Endothelial cell of umbilical vein (primary cell): ENCODE results near the gene CLCNKA. TPM values are rescaled to one million over a fixed set of nuclear protein-coding genes. Genes with fewer than 3 reads are reported as not detected.

ENCODE experiments used
- BruUV-seq: library from RNA; stranded (reverse); fragments of 400-500 nt; replicated peaks from 2 replicates; lab custom pipeline; 2021; lab: Mats Ljungman, UMichigan
- CTCF ChIA-PET: fragments of 300-600, 350-600 bp; sonication (Branson Sonifier 250); formaldehyde crosslinking; loops from one replicate; lab custom pipeline; 2021; ENCODE audit warnings: antibody characterized with exemption, inconsistent platforms; lab: Charles Lee
- POLR2A ChIA-PET: fragments of 300-600, 350-600 bp; sonication (Branson Sonifier 250); formaldehyde crosslinking; loops from one replicate; lab custom pipeline; 2021; ENCODE audit warnings: antibody characterized with exemption, inconsistent platforms; lab: Charles Lee
- DNase-seq: peaks from one replicate; pipeline ENCODE4 v3.0.0-alpha.2; 2011; ENCODE audit warnings: low read depth, low spot score
- FAIRE-seq: peaks from 2 replicates; lab custom pipeline; 2011; peaks lifted over from hg19 to GRCh38; lab: Jason Lieb, UNC
- H2AFZ ChIP-seq: 2 replicates; pipeline ENCODE4 v1.6.0; 2012; ENCODE audit warnings: low read depth, low read length, control low read depth, inconsistent platforms
- H3K27ac ChIP-seq: 2 replicates; pipeline ENCODE4 v1.5.1; 2011; ENCODE audit warnings: low read depth, mild to moderate bottlenecking, control low read depth, low read length, moderate library complexity; ENCODE audit not compliant: insufficient read depth
- H3K27me3 ChIP-seq, 2 experiments: 2 replicates each; pipeline versions ENCODE4 v1.6.0 to v1.6.1; 2011; ENCODE audit warnings: low read length in 2 of 2, mixed read lengths in 1 of 2; ENCODE audit not compliant: control insufficient read depth in 2 of 2, insufficient read depth in 2 of 2
- H3K36me3 ChIP-seq, 2 experiments: 2 replicates in 1 of 2; 3 replicates in 1 of 2; pipeline ENCODE4 v1.5.1; 2011; ENCODE audit warnings: low read length in 2 of 2, mild to moderate bottlenecking in 1 of 2, moderate library complexity in 1 of 2; ENCODE audit not compliant: control insufficient read depth in 2 of 2, insufficient read depth in 2 of 2; ENCODE audit errors: extremely low read depth in 1 of 2
- H3K4me1 ChIP-seq: 3 replicates; pipeline ENCODE4 v1.5.1; 2011; ENCODE audit warnings: mild to moderate bottlenecking, low read length; ENCODE audit not compliant: control insufficient read depth, insufficient read depth; ENCODE audit errors: extremely low read depth
- H3K4me2 ChIP-seq: 2 replicates; pipeline ENCODE4 v1.6.1; 2011; ENCODE audit warnings: low read length, control low read depth, mixed read lengths; ENCODE audit not compliant: insufficient read depth
- H3K4me3 ChIP-seq, 3 experiments: fragments of 200-600 bp in 1 of 3; sonication (generic), shearing (Covaris generic) in 1 of 3; replicated peaks in 1 of 3; 2 replicates each; pipeline ENCODE4 v1.5.1; 2011 to 2016; ENCODE audit warnings: control low read depth in 3 of 3, low read length in 3 of 3, mild to moderate bottlenecking in 2 of 3, inconsistent platforms in 1 of 3, low read depth in 1 of 3, moderate library complexity in 1 of 3; ENCODE audit not compliant: insufficient read depth in 1 of 3
- H3K79me2 ChIP-seq: 2 replicates; pipeline ENCODE4 v1.6.0; 2012; ENCODE audit warnings: low read length, inconsistent platforms; ENCODE audit not compliant: control insufficient read depth, insufficient read depth
- H3K9ac ChIP-seq: replicated peaks from 2 replicates; pipeline ENCODE3; 2011; ENCODE audit warnings: low read length, control low read depth; ENCODE audit not compliant: insufficient read depth; ENCODE audit errors: extremely low read depth
- H3K9me1 ChIP-seq: replicated peaks from 3 replicates; pipeline ENCODE4 v1.6.0; 2011; ENCODE audit warnings: mild to moderate bottlenecking, low read length; ENCODE audit not compliant: control insufficient read depth, insufficient read depth; ENCODE audit errors: extremely low read depth
- H3K9me3 ChIP-seq: replicated peaks from 2 replicates; pipeline ENCODE4 v1.5.1; 2012; ENCODE audit warnings: low read length, inconsistent platforms; ENCODE audit not compliant: control insufficient read depth, insufficient read depth
- H4K20me1 ChIP-seq: replicated peaks from 2 replicates; pipeline ENCODE3; 2011; ENCODE audit warnings: mild to moderate bottlenecking, low read length; ENCODE audit not compliant: control insufficient read depth, insufficient read depth; ENCODE audit errors: extremely low read depth
- EZH2 ChIP-seq: IDR thresholded peaks from 2 replicates; pipeline ENCODE4 v1.6.1; 2012; ENCODE audit warnings: borderline replicate concordance, low read depth, mild to moderate bottlenecking, moderate library complexity, low read length, inconsistent platforms; ENCODE audit not compliant: severe bottlenecking
- FOS ChIP-seq: IDR thresholded peaks from 2 replicates; pipeline ENCODE4 v1.6.1; 2011; ENCODE audit warnings: mild to moderate bottlenecking, low read length, moderate library complexity, borderline replicate concordance; ENCODE audit not compliant: insufficient read depth
- GATA2 ChIP-seq: IDR thresholded peaks from 2 replicates; pipeline ENCODE4 v1.7.0; 2011; ENCODE audit warnings: low read depth, mild to moderate bottlenecking, moderate library complexity, mixed read lengths, low read length; ENCODE audit not compliant: insufficient read length, insufficient read depth
- JUN ChIP-seq: IDR thresholded peaks from 2 replicates; pipeline ENCODE4 v1.6.1; 2011; ENCODE audit warnings: borderline replicate concordance, low read depth; ENCODE audit not compliant: insufficient read length, insufficient read depth
- MYC ChIP-seq: IDR thresholded peaks from one replicate; pipeline ENCODE4 v1.6.1; 2011; ENCODE audit warnings: mild to moderate bottlenecking, low read depth, low read length
- POLR2A ChIP-seq: IDR thresholded peaks from 2 replicates; pipeline ENCODE4 v1.6.1; 2012; ENCODE audit warnings: low read depth, mild to moderate bottlenecking, control low read depth, low read length
- POLR2AphosphoS5 ChIP-seq: IDR thresholded peaks from 2 replicates; pipeline ENCODE4 v1.6.1; 2012; ENCODE audit warnings: low read depth, mild to moderate bottlenecking, control low read depth, low read length, moderate library complexity; ENCODE audit not compliant: insufficient read depth
- dilution Hi-C: fragments of 300-500 bp; cut with MboI; formaldehyde crosslinking; loops from one replicate; pipeline ENCODE4 v1.15.0; 2019; ENCODE audit warnings: low sequenced_read_pairs; ENCODE audit not compliant: extremely low pct_ligation_motif_present
- intact Hi-C: fragments of 100-400 bp; cut with micrococcal nuclease; formaldehyde crosslinking; loops from one replicate; pipeline ENCODE4 v1.10.0; 2022
- polyA plus RNA-seq, 4 experiments: library from polyadenylated mRNA; depleted of rRNA in 3 of 4; stranded (reverse) in 3 of 4; unstranded in 1 of 4; fragments of >200 nt; gene quantifications; 2 replicates each; pipeline versions ENCODE4 v1.2.1 to v1.2.3, GENCODE V29; 2011 to 2012; ENCODE audit warnings: missing spikeins in 1 of 4
- total RNA-seq: library from RNA; stranded (reverse); gene quantifications from 2 replicates; pipeline ENCODE4 v1.2.3, GENCODE V29; 2021
- TF ChIP-seq, protein P1 (sequence below), 2 donors: IDR thresholded peaks; 1 replicate in 1 of 2; 2 replicates in 1 of 2; pipeline ENCODE4 v1.5.1; 2011; ENCODE audit warnings: low read length in 2 of 2, mild to moderate bottlenecking in 2 of 2, moderate library complexity in 2 of 2, control low read depth in 1 of 2, inconsistent platforms in 1 of 2, low read depth in 1 of 2; ENCODE audit not compliant: insufficient read depth in 1 of 2; ENCODE audit errors: extremely low read depth in 1 of 2
- TF ChIP-seq, protein P2 (sequence below): IDR thresholded peaks from 2 replicates; pipeline ENCODE4 v1.6.1; 2011; ENCODE audit not compliant: insufficient read depth, insufficient read length

The CLCNKA gene
- total and polyA plus RNA-seq, 2 donors (not counting 3 experiments of a cell fraction or from before 2014, with no cell fraction given), result not detected

DNA sequence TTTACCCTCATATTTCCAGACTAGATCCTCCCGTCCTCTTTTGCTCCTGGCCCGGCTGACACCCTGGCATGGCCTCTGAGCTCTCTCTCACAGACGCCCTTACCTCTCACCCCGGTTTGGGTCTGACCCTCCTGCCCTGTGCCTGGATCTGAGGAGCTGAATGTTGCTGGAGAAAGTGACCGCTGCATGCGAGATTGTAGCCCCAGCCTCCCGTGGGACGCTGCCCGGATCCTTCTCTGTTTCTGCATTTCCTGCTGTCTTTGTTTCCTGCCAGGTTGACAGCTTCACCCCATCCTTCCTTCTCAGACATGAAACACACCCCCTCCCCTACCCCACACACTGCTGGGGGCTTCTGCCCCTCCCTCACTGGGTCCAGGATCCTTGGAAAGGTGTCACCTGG, 42.1 kb downstream of the CLCNKA start:
- Histone ChIP-seq H4K20me1 (no peaks in the 10 kb centered on the region), H3K9me1 (no peaks in the 10 kb centered on the region), H3K9me3 (no peaks in the 10 kb centered on the region), H3K27me3 (peaks cover 0 to 7% of the 10 kb centered on the region in 2 experiments), H2AFZ (no peak overlapping the region), H3K4me3 (no peak overlapping the region), H3K9ac (no peak overlapping the region), H3K4me2 (no peak overlapping the region), H3K79me2 (no peaks in the 10 kb centered on the region), H3K27ac (no peak overlapping the region), H3K4me1 (no peaks in the 10 kb centered on the region), H3K36me3 (no peaks in the 10 kb centered on the region)
- POLR2A ChIA-PET, result no interaction called here
- intact Hi-C loops (no loop called here), dilution Hi-C loops (no loop called here)
- DNase-seq, result no peak
- BruUV-seq, result no TSS peak
- CTCF ChIA-PET, result interaction anchor here (0.7 to 1.1 kb wide), 2 partner anchors 10 to 267 kb away, joined by 3 to 10 read pairs; partner anchors contain the start of gene FAM131C
- no peak for TF ChIP-seq MYC
- TF ChIP-seq, protein P1, sequence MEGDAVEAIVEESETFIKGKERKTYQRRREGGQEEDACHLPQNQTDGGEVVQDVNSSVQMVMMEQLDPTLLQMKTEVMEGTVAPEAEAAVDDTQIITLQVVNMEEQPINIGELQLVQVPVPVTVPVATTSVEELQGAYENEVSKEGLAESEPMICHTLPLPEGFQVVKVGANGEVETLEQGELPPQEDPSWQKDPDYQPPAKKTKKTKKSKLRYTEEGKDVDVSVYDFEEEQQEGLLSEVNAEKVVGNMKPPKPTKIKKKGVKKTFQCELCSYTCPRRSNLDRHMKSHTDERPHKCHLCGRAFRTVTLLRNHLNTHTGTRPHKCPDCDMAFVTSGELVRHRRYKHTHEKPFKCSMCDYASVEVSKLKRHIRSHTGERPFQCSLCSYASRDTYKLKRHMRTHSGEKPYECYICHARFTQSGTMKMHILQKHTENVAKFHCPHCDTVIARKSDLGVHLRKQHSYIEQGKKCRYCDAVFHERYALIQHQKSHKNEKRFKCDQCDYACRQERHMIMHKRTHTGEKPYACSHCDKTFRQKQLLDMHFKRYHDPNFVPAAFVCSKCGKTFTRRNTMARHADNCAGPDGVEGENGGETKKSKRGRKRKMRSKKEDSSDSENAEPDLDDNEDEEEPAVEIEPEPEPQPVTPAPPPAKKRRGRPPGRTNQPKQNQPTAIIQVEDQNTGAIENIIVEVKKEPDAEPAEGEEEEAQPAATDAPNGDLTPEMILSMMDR (IDR thresholded peaks at IDR 0.05; ENCODE audit: extremely low read depth in 1 of 2, insufficient read depth in 1 of 2, low read depth in 1 of 2, low read length in 2 of 2), result no peak
- TF ChIP-seq, protein P2, sequence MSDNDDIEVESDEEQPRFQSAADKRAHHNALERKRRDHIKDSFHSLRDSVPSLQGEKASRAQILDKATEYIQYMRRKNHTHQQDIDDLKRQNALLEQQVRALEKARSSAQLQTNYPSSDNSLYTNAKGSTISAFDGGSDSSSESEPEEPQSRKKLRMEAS, result no peak
- no peak for TF ChIP-seq POLR2A
- TF ChIP-seq POLR2AphosphoS5, result no peak
- TF ChIP-seq FOS, result no peak
- no peak for TF ChIP-seq EZH2
- TF ChIP-seq JUN, result no peak
- no peak for TF ChIP-seq GATA2
- FAIRE-seq, result no peak
